HG03060 (cell line): Measurements from ENCODE around the gene LARP4B.
"Not testable (repeated sequence)": the region's sequence is repeated elsewhere in the genome, so short reads cannot be mapped to it uniquely, and the experiment has no call there.

Experiments
- ATAC-seq: cut with Tn5 transposase; IDR thresholded peaks from one replicate; pipeline ENCODE4 v1.9.1; 2021; ENCODE audit warnings: low read depth, moderate number of reproducible peaks; ENCODE audit not compliant: unreplicated experiment

Gene LARP4B

GRCh38 chr10:775245-776075 is 156.0 kb downstream of the LARP4B start:
- ATAC-seq, result no peak

- ATAC-seq, result no peak
Measured at GRCh38 chr10:774661-775244, 156.8 kb downstream of the LARP4B start.

GRCh38 chr10:774223-774622 is 157.3 kb downstream of the LARP4B start:
- ATAC-seq, result no peak

- ATAC-seq, result no peak
Measured at GRCh38 chr10:773562-774161, 157.8 kb downstream of the LARP4B start.

- no peak for ATAC-seq
Measured at GRCh38 chr10:772227-772637, 159.3 kb downstream of the LARP4B start.

GRCh38 chr10:771647-772046 is 159.9 kb downstream of the LARP4B start:
- ATAC-seq, result no peak

- no peak for ATAC-seq
Measured at GRCh38 chr10:770975-771374, 160.5 kb downstream of the LARP4B start.

- not testable (repeated sequence) for ATAC-seq
Measured at GRCh38 chr10:770048-770712, 161.3 kb downstream of the LARP4B start.

GRCh38 chr10:767794-768193 is 163.7 kb downstream of the LARP4B start:
- no peak for ATAC-seq

- ATAC-seq, result no peak
Measured at GRCh38 chr10:767211-767610, 164.3 kb downstream of the LARP4B start.

GRCh38 chr10:761376-761775 is 170.1 kb downstream of the LARP4B start:
- ATAC-seq, result no peak

GRCh38 chr10:760622-761021 is 170.9 kb downstream of the LARP4B start:
- no peak for ATAC-seq

- ATAC-seq, result no peak
Measured at GRCh38 chr10:759898-760477, 171.5 kb downstream of the LARP4B start.
